ENCODE results near the gene SLC39A9.

GRCh38 chr14:69429643-69430042, 31.2 kb downstream of the SLC39A9 start:
- no peak for TF ChIP-seq CTCF (conservative IDR thresholded peaks at IDR 0.05; ENCODE audit: low read depth, low read length)
- TF ChIP-seq EZH2 (IDR thresholded peaks at IDR 0.05; ENCODE audit: low read length, unreplicated experiment), result no peak
